Measurements from ENCODE around the gene MAPK8IP3.
"Not testable (repeated sequence)": the region's sequence is repeated elsewhere in the genome, so short reads cannot be mapped to it uniquely, and the experiment has no call there.

The MAPK8IP3 gene

GRCh38 chr16:1707193-1707790 lies 1.3 kb downstream of the MAPK8IP3 start:
- DNase-seq = peak in 33 of 42 donors; percentile 26 to 76 (median 53)
- intact Hi-C loops (cut with DNase I) = loop anchor here (5.0 to 10.0 kb wide), 2 partner anchors 58 to 95 kb away; partner anchors contain the start of genes CRAMP1 and IFT140

GRCh38 chr16:1708083-1708767 lies 2.2 kb downstream of the MAPK8IP3 start:
- intact Hi-C loops (cut with DNase I) = loop anchor here (5.0 to 10.0 kb wide), 2 partner anchors 57 to 96 kb away; partner anchors contain the start of genes CRAMP1 and IFT140

GRCh38 chr16:1708768-1709180 lies 2.8 kb downstream of the MAPK8IP3 start:
- peak in 41 of 42 donors; percentile 25 to 94 (median 68) for DNase-seq
- intact Hi-C loops (cut with DNase I) = loop anchor here (5.0 to 10.0 kb wide), 2 partner anchors 56 to 96 kb away; partner anchors contain the start of genes CRAMP1 and IFT140

More at GRCh38 chr16:1708083-1708767, 2.2 kb downstream of the MAPK8IP3 start:
- peak in 2 of 42 donors; percentile 27 to 47 for DNase-seq

- DNase-seq = no peak
- intact Hi-C loops (cut with DNase I) = loop anchor here (5.0 to 10.0 kb wide), 2 partner anchors 55 to 97 kb away; partner anchors contain the start of genes CRAMP1 and IFT140
Measured at GRCh38 chr16:1709356-1709755, 3.4 kb downstream of the MAPK8IP3 start.

- intact Hi-C loops (cut with DNase I) = no loop called here
- no peak for DNase-seq
Measured at GRCh38 chr16:1710811-1711507, 5.0 kb downstream of the MAPK8IP3 start.

GRCh38 chr16:1712791-1713261 lies 6.8 kb downstream of the MAPK8IP3 start:
- intact Hi-C loops (cut with DNase I) = no loop called here
- peak in 2 of 42 donors; percentile 17 to 46 for DNase-seq

GRCh38 chr16:1713331-1713730 lies 7.3 kb downstream of the MAPK8IP3 start:
- intact Hi-C loops (cut with DNase I) = no loop called here
- no peak for DNase-seq

GRCh38 chr16:1713933-1714332 lies 7.9 kb downstream of the MAPK8IP3 start:
- DNase-seq = peak in 6 of 42 donors; percentile 30 to 62 (median 51)
- intact Hi-C loops (cut with DNase I) = no loop called here

- no peak for DNase-seq
Measured at GRCh38 chr16:1715220-1715619, 9.2 kb downstream of the MAPK8IP3 start.

GRCh38 chr16:1718236-1718635 lies 12.2 kb downstream of the MAPK8IP3 start:
- DNase-seq; intact Hi-C loops (cut with DNase I): not testable (repeated sequence)

More at GRCh38 chr16:1715220-1715619, 9.2 kb downstream of the MAPK8IP3 start:
- intact Hi-C loops (cut with DNase I) = no loop called here

GRCh38 chr16:1719559-1720229 lies 13.7 kb downstream of the MAPK8IP3 start:
- intact Hi-C loops (cut with DNase I) = not testable (repeated sequence)

GRCh38 chr16:1721372-1721771 lies 15.4 kb downstream of the MAPK8IP3 start:
- intact Hi-C loops (cut with DNase I) = no loop called here
- DNase-seq = no peak

More at GRCh38 chr16:1719559-1720229, 13.7 kb downstream of the MAPK8IP3 start:
- DNase-seq = not testable (repeated sequence)

GRCh38 chr16:1723450-1724147 lies 17.6 kb downstream of the MAPK8IP3 start:
- intact Hi-C loops (cut with DNase I) = no loop called here
- peak in 32 of 42 donors; percentile 31 to 86 (median 63) for DNase-seq

- intact Hi-C loops (cut with DNase I) = no loop called here
Measured at GRCh38 chr16:1724491-1724890, 18.5 kb downstream of the MAPK8IP3 start.

GRCh38 chr16:1726661-1727502 lies 20.9 kb downstream of the MAPK8IP3 start:
- intact Hi-C loops (cut with DNase I) = no loop called here
- DNase-seq = no peak

More at GRCh38 chr16:1724491-1724890, 18.5 kb downstream of the MAPK8IP3 start:
- DNase-seq = no peak

- intact Hi-C loops (cut with DNase I) = no loop called here
Measured at GRCh38 chr16:1727651-1728624, 21.9 kb downstream of the MAPK8IP3 start.

More at GRCh38 chr16:1727651-1728624, 21.9 kb downstream of the MAPK8IP3 start:
- no peak for DNase-seq

All from head of caudate nucleus (tissue), 42 donors.